PFSK-1 (cell line): Measurements from ENCODE around the gene DNM1L.

Experiments
- FOXP2 ChIP-seq: optimal IDR thresholded peaks from 2 replicates; pipeline ENCODE3; 2011; ENCODE audit warnings: borderline replicate concordance, control low read depth, inconsistent platforms; ENCODE audit not compliant: insufficient read depth; ENCODE audit errors: extremely low read length, extremely low read depth
- POLR2AphosphoS5 ChIP-seq: IDR thresholded peaks from 2 replicates; pipeline ENCODE4 v1.6.1; 2012; ENCODE audit warnings: low read depth, mild to moderate bottlenecking, control low read depth, low read length, moderate library complexity
- SIN3A ChIP-seq: IDR thresholded peaks from 2 replicates; pipeline ENCODE4 v1.6.1; 2012; ENCODE audit warnings: mild to moderate bottlenecking, low read length, moderate library complexity, borderline replicate concordance; ENCODE audit not compliant: insufficient read depth
- TAF1 ChIP-seq: IDR thresholded peaks from 2 replicates; pipeline ENCODE4 v1.6.1; 2012; ENCODE audit warnings: low read length, control low read depth, borderline replicate concordance; ENCODE audit not compliant: insufficient read depth
- TF ChIP-seq, protein P1 (sequence below), 2 experiments: IDR thresholded peaks; 2 replicates each; pipeline versions ENCODE4 v1.6.1 to v1.8.0; 2011 to 2012; ENCODE audit warnings: low read depth in 2 of 2, low read length in 2 of 2, control low read depth in 1 of 2, inconsistent platforms in 1 of 2, mild to moderate bottlenecking in 1 of 2, moderate library complexity in 1 of 2; ENCODE audit not compliant: insufficient read depth in 1 of 2

DNM1L gene

DNA sequence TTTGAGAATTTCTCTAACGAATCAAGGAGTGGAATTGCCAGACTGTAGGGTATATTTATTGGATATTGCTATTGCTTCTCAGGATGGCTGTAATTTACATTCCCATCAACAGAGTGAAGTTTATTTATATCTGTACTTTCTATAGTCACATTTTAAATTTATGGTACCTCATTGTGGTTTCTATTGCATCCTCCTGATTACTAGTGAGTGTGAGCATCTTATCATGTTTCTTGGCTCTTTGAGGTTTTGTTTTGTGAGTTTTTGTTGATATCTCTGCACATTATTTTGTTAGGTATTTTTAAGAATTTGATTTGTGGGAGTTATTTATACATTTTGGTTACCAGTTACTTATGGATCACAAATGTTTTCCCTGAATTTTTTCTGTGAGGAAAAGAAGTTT, 13.9 kb downstream of the DNM1L start:
- TF ChIP-seq, protein P1, sequence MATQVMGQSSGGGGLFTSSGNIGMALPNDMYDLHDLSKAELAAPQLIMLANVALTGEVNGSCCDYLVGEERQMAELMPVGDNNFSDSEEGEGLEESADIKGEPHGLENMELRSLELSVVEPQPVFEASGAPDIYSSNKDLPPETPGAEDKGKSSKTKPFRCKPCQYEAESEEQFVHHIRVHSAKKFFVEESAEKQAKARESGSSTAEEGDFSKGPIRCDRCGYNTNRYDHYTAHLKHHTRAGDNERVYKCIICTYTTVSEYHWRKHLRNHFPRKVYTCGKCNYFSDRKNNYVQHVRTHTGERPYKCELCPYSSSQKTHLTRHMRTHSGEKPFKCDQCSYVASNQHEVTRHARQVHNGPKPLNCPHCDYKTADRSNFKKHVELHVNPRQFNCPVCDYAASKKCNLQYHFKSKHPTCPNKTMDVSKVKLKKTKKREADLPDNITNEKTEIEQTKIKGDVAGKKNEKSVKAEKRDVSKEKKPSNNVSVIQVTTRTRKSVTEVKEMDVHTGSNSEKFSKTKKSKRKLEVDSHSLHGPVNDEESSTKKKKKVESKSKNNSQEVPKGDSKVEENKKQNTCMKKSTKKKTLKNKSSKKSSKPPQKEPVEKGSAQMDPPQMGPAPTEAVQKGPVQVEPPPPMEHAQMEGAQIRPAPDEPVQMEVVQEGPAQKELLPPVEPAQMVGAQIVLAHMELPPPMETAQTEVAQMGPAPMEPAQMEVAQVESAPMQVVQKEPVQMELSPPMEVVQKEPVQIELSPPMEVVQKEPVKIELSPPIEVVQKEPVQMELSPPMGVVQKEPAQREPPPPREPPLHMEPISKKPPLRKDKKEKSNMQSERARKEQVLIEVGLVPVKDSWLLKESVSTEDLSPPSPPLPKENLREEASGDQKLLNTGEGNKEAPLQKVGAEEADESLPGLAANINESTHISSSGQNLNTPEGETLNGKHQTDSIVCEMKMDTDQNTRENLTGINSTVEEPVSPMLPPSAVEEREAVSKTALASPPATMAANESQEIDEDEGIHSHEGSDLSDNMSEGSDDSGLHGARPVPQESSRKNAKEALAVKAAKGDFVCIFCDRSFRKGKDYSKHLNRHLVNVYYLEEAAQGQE (IDR thresholded peaks at IDR 0.05; ENCODE audit: insufficient read depth in 1 of 2, low read depth in 2 of 2, low read length in 2 of 2), result no peak
- TF ChIP-seq POLR2AphosphoS5 (no peak), SIN3A (no peak), TAF1 (no peak), FOXP2 (no peak)

GRCh38 chr12:32695787-32696186, 16.7 kb downstream of the DNM1L start:
- TF ChIP-seq, protein P1 (IDR thresholded peaks at IDR 0.05; ENCODE audit: insufficient read depth in 1 of 2, low read depth in 2 of 2, low read length in 2 of 2), result no peak
- TF ChIP-seq TAF1 (no peak), POLR2AphosphoS5 (no peak), FOXP2 (no peak)

- TF ChIP-seq POLR2AphosphoS5, result no peak
- TF ChIP-seq, protein P1 (IDR thresholded peaks at IDR 0.05; ENCODE audit: insufficient read depth in 1 of 2, low read depth in 2 of 2, low read length in 2 of 2), result no peak
- no peak for TF ChIP-seq TAF1
- TF ChIP-seq FOXP2, result no peak
- TF ChIP-seq SIN3A, result no peak
Measured at GRCh38 chr12:32697445-32697844, 18.3 kb downstream of the DNM1L start.

DNA sequence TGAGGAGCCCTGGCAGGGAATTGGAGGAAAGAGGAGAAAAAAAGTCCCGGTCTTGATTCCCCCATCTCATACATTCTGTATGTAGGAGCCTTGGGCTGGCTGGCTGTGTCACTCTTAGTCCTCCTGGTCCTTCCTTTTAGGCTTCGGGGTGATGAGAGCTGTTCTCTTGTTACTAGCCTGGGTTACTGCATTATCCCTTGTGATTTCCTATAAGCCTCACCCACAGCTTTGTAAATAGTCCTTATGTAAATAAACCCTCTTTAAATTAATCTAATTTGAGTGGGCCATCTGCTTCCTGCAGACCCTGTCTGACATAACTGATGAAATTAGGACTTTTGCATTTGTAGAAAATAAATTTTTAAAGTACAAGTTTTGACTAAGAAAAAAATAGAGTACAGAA, 19.2 kb downstream of the DNM1L start:
- TF ChIP-seq TAF1 (no peak), FOXP2 (no peak), POLR2AphosphoS5 (no peak), SIN3A (no peak)
- TF ChIP-seq, protein P1 (IDR thresholded peaks at IDR 0.05; ENCODE audit: insufficient read depth in 1 of 2, low read depth in 2 of 2, low read length in 2 of 2), result no peak

- no peak for TF ChIP-seq FOXP2
- TF ChIP-seq, protein P1 (IDR thresholded peaks at IDR 0.05; ENCODE audit: insufficient read depth in 1 of 2, low read depth in 2 of 2, low read length in 2 of 2), result no peak
- TF ChIP-seq SIN3A, result no peak
- TF ChIP-seq POLR2AphosphoS5, result no peak
- TF ChIP-seq TAF1, result no peak
Measured at GRCh38 chr12:32702473-32702872, 23.4 kb downstream of the DNM1L start.
